CD8-positive, alpha-beta memory T cell (primary cell): Measurements from ENCODE around the gene SYNPO2L. TPM values are rescaled to one million over a fixed set of nuclear protein-coding genes. Genes with fewer than 3 reads are reported as not detected.
"Not testable (repeated sequence)": the region's sequence is repeated elsewhere in the genome, so short reads cannot be mapped to it uniquely, and the experiment has no call there.

Source experiments
- CTCF ChIA-PET: fragments of 350-600 bp; sonication (Branson Sonifier 250); formaldehyde crosslinking; loops from one replicate; lab custom pipeline; 2021; ENCODE audit warnings: antibody characterized with exemption; lab: Charles Lee
- POLR2A ChIA-PET: fragments of 350-600 bp; sonication (Branson Sonifier 250); formaldehyde crosslinking; loops from one replicate; lab custom pipeline; 2021; ENCODE audit warnings: antibody characterized with exemption; lab: Charles Lee
- DNase-seq, 5 donors: peaks; one replicate each; pipeline versions ENCODE4 v3.0.0 to v3.0.0-alpha.2; 2020 to 2022; ENCODE audit warnings: mixed read lengths in 1 of 5
- H3K27ac ChIP-seq: one replicate; pipeline ENCODE4 v1.7.0; 2013; ENCODE audit warnings: low read depth, mild to moderate bottlenecking, low read length, moderate library complexity
- H3K27me3 ChIP-seq: 2 replicates; pipeline ENCODE4 v1.7.0; 2013; ENCODE audit warnings: low read length, mild to moderate bottlenecking; ENCODE audit not compliant: insufficient read depth, poor library complexity, severe bottlenecking
- H3K36me3 ChIP-seq: 2 replicates; pipeline ENCODE4 v1.7.0; 2013; ENCODE audit warnings: mild to moderate bottlenecking, low read length, moderate library complexity; ENCODE audit not compliant: insufficient read depth
- H3K4me1 ChIP-seq: 2 replicates; pipeline ENCODE4 v1.7.0; 2013; ENCODE audit warnings: mild to moderate bottlenecking, low read length, moderate library complexity; ENCODE audit not compliant: insufficient read depth
- H3K4me3 ChIP-seq: 2 replicates; pipeline ENCODE4 v1.7.0; 2013; ENCODE audit warnings: mild to moderate bottlenecking, low read length
- H3K9me3 ChIP-seq: 2 replicates; pipeline ENCODE4 v1.7.0; 2013; ENCODE audit warnings: mild to moderate bottlenecking, low read length
- H3K27ac Mint-ChIP-seq, 8 donors: one replicate each; pipeline ENCODE4 v1.8.0; 2020 to 2021; ENCODE audit warnings: mixed read lengths in 8 of 8, mild to moderate bottlenecking in 6 of 8, inconsistent platforms in 3 of 8, moderate library complexity in 3 of 8
- H3K27me3 Mint-ChIP-seq, 2 donors: one replicate each; pipeline ENCODE4 v1.8.0; 2020 to 2021; ENCODE audit warnings: mixed read lengths in 2 of 2, mild to moderate bottlenecking in 1 of 2, moderate library complexity in 1 of 2
- H3K36me3 Mint-ChIP-seq, 3 donors: one replicate each; pipeline ENCODE4 v1.8.0; 2020 to 2021; ENCODE audit warnings: mixed read lengths in 3 of 3, inconsistent platforms in 1 of 3, mild to moderate bottlenecking in 1 of 3
- H3K4me1 Mint-ChIP-seq, 3 donors: one replicate each; pipeline ENCODE4 v1.8.0; 2020 to 2021; ENCODE audit warnings: mixed read lengths in 3 of 3, inconsistent platforms in 1 of 3, mild to moderate bottlenecking in 1 of 3
- H3K4me3 Mint-ChIP-seq, 7 donors: one replicate each; pipeline ENCODE4 v1.8.0; 2020 to 2021; ENCODE audit warnings: mixed read lengths in 7 of 7, mild to moderate bottlenecking in 6 of 7, moderate library complexity in 4 of 7, inconsistent platforms in 2 of 7
- H3K9me3 Mint-ChIP-seq, 5 donors: one replicate each; pipeline ENCODE4 v1.8.0; 2020 to 2022; ENCODE audit warnings: mixed read lengths in 5 of 5, mild to moderate bottlenecking in 3 of 5, moderate library complexity in 2 of 5, inconsistent platforms in 1 of 5
- polyA plus RNA-seq: library from polyadenylated mRNA; unstranded; fragments of 300-500 nt; fragmentation: Illumina TruSeq; gene quantifications from one replicate; pipeline ENCODE4 v1.2.3, GENCODE V29; 2021
- total RNA-seq, 2 experiments: library from RNA; stranded (reverse); gene quantifications; one replicate each; pipeline ENCODE4 v1.2.3, GENCODE V29; 2021

SYNPO2L gene, protein sequence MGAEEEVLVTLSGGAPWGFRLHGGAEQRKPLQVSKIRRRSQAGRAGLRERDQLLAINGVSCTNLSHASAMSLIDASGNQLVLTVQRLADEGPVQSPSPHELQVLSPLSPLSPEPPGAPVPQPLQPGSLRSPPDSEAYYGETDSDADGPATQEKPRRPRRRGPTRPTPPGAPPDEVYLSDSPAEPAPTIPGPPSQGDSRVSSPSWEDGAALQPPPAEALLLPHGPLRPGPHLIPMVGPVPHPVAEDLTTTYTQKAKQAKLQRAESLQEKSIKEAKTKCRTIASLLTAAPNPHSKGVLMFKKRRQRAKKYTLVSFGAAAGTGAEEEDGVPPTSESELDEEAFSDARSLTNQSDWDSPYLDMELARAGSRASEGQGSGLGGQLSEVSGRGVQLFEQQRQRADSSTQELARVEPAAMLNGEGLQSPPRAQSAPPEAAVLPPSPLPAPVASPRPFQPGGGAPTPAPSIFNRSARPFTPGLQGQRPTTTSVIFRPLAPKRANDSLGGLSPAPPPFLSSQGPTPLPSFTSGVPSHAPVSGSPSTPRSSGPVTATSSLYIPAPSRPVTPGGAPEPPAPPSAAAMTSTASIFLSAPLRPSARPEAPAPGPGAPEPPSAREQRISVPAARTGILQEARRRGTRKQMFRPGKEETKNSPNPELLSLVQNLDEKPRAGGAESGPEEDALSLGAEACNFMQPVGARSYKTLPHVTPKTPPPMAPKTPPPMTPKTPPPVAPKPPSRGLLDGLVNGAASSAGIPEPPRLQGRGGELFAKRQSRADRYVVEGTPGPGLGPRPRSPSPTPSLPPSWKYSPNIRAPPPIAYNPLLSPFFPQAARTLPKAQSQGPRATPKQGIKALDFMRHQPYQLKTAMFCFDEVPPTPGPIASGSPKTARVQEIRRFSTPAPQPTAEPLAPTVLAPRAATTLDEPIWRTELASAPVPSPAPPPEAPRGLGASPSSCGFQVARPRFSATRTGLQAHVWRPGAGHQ
- total RNA-seq (not detected), polyA plus RNA-seq (not detected)

DNA sequence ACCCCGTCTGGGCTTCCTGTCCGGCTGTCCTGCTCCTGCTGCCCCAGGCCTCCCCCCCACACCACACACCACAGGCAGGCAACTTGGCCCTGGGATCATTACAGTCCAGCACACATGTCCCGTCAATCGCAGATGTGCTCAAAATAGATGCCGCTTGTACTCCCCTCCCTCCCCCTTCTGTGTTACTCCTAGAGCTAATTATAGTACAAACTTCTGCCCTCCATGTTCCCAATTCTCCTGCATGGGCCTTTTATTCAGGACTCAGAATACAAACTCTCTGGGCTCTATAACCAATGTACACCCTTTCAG is at the start of gene SYNPO2L:
Gene SYNPO2L (minus strand): TSS at position 40 of the 309 bp plus-strand sequence. CDS start 107 bp downstream, outside the sequence.
- no peaks in the 10 kb centered on the region for H3K9me3 Mint-ChIP-seq
- Histone ChIP-seq H3K27ac (no peak within 1 kb of the TSS), H3K27me3 (no peaks in the 10 kb centered on the region), H3K9me3 (no peaks in the 10 kb centered on the region), H3K4me3 (no peak within 1 kb of the TSS), H3K4me1 (no peaks in the 10 kb centered on the region), H3K36me3 (no peaks in the 10 kb centered on the region)
- CTCF ChIA-PET: no interaction called here
- peaks cover 0 to 2% of the 10 kb centered on the region in 2 donors for H3K27me3 Mint-ChIP-seq
- H3K4me3 Mint-ChIP-seq: no peak within 1 kb of the TSS
- no peaks in the 10 kb centered on the region for H3K36me3 Mint-ChIP-seq
- no peak for DNase-seq
- POLR2A ChIA-PET: no interaction called here
- H3K27ac Mint-ChIP-seq: peak within 1 kb of the TSS in 3 of 8 donors; percentile 12 to 81 (median 26)
- H3K4me1 Mint-ChIP-seq: peaks cover 4 to 11% (median 6%) of the 10 kb centered on the region in 3 donors

DNA sequence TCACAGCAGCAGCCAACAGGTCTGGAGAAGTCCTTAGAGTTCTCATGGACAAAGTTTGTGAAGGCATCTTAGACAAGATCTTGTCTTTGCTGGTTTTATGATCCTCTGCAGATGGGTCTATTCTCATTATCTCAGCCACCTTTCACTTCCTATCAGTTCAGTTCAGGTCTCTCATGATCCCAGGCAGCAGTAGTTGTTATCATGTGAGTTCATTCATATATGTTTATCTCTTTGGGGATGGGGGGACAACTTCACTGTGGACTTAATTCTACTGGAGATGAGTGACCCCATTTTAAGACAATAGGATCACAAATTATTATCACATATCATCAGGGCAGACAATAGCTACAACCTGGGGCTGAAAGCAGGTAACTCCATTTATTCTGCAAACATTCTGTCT is 48.1 kb upstream of the SYNPO2L start:
- H3K4me3 ChIP-seq, H3K27me3 ChIP-seq, DNase-seq, H3K27me3 Mint-ChIP-seq, CTCF ChIA-PET, H3K4me1 Mint-ChIP-seq, H3K4me1 ChIP-seq, H3K27ac ChIP-seq, POLR2A ChIA-PET, H3K36me3 ChIP-seq, H3K9me3 Mint-ChIP-seq, H3K27ac Mint-ChIP-seq, H3K4me3 Mint-ChIP-seq, H3K9me3 ChIP-seq: not testable (repeated sequence)
- H3K36me3 Mint-ChIP-seq: peaks cover 0 to 41% (median 18%) of the 10 kb centered on the region in 3 donors

DNA sequence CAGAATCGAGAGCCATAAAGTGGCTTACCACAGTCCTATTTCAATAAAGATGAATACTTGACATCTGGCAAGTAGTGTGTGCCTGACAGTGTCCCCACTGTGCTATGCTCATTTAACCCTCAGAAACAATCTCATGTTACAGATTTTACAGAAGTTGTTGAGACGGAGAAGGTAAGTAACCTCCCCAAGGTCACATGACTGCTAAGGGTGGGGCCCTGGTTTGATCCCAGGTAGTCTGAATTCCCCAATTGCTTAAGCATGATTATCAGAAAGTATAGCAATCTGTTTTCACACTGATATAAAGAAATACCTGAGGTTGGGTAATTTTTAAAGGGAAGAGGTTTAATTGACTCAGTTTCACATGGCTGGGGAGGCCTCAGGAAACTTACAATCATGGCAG is 43.0 kb upstream of the SYNPO2L start:
- POLR2A ChIA-PET, H3K27ac ChIP-seq, H3K4me1 Mint-ChIP-seq, CTCF ChIA-PET, H3K9me3 Mint-ChIP-seq, H3K4me1 ChIP-seq, H3K27me3 Mint-ChIP-seq, H3K27me3 ChIP-seq, H3K4me3 Mint-ChIP-seq, H3K9me3 ChIP-seq, H3K36me3 ChIP-seq, H3K4me3 ChIP-seq, DNase-seq: not testable (repeated sequence)
- Mint-ChIP-seq H3K27ac (peak overlapping the region in 1 of 8 donors; percentile 22), H3K36me3 (peaks cover 0 to 30% (median 14%) of the 10 kb centered on the region in 3 donors)

DNA sequence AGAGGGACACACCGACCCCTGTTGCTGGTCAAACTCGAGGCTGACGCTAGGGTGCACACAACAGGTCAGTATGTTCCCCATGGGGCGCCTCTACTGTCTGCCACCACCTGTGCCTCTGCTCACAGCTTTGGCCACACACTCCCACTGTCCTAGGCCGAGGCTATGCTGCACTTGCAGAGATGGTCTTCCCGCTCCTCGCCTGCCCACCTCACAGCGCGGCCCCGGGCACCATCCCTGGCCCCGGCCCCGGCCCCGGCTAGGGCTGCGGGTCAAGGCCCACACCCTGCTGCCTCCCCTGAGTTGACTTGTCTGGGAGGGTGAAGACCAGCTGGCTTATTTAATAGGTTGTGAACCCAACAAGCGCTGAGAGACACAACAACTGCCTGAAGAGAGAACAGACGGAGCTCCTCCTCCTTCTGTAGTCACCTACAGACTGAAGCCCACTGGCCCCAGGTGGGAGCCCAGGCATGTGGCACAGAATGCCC is 41.9 kb upstream of the SYNPO2L start, which contains the start of gene AGAP5:
Gene AGAP5 (minus strand): TSS at position 435 of the 485 bp plus-strand sequence. CDS start 354 bp downstream, at position 81.
- POLR2A ChIA-PET, H3K4me1 Mint-ChIP-seq, H3K27me3 Mint-ChIP-seq, H3K27me3 ChIP-seq, H3K4me1 ChIP-seq, H3K4me3 Mint-ChIP-seq, DNase-seq, H3K4me3 ChIP-seq, H3K9me3 Mint-ChIP-seq, H3K27ac ChIP-seq, H3K36me3 ChIP-seq, CTCF ChIA-PET, H3K9me3 ChIP-seq: not testable (repeated sequence)
- Mint-ChIP-seq H3K27ac (peak within 1 kb of the TSS in 2 of 8 donors; percentile 22 to 29), H3K36me3 (peaks cover 0 to 27% (median 11%) of the 10 kb centered on the region in 3 donors)

DNA sequence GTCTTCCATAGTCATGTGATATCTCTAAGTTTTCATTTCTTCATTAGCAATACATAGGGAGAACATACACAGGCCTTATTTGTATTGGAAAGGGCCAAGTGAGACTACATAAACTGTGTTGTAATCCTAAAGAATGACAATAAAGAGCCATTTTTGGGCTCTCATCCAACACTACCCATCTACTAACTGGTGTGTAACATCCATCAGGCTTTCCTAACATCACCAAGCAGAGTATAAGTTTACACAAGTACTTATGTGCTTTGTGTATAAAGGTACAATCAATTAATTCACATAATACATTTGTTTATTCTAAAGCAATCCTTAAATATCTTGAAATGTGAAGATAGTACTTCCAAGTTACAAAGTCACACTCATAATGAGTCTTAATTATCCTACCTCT is 39.5 kb upstream of the SYNPO2L start:
- CTCF ChIA-PET, H3K9me3 Mint-ChIP-seq, H3K4me1 ChIP-seq, H3K4me1 Mint-ChIP-seq, POLR2A ChIA-PET, H3K9me3 ChIP-seq, H3K4me3 ChIP-seq, H3K36me3 ChIP-seq, H3K27me3 ChIP-seq, H3K27me3 Mint-ChIP-seq, DNase-seq, H3K4me3 Mint-ChIP-seq, H3K27ac ChIP-seq: not testable (repeated sequence)
- H3K36me3 Mint-ChIP-seq: peaks cover 0 to 22% (median 7%) of the 10 kb centered on the region in 3 donors
- H3K27ac Mint-ChIP-seq: peak overlapping the region in 1 of 8 donors; percentile 21

DNA sequence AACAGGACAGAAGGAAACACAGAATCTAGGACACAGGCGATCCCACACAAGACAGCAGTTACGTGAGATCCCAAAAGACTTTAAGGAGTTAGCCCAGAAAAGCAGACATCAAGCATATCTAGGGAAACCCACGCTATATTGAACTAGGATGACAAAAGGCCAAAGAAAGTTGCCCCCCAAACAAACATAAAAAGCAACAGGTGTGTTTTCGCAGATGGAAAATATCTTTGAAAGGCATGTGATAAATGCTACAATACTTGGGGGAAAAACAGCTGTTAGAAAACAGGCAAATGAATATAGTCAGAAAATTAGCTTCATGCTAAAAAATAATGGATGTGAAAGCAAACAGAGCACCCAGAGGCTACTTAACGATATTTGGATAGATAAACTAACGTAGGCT is 34.9 kb upstream of the SYNPO2L start:
- peaks cover 0 to 26% (median 6%) of the 10 kb centered on the region in 3 donors for H3K36me3 Mint-ChIP-seq
- H3K27me3 Mint-ChIP-seq, H3K4me3 Mint-ChIP-seq, H3K27me3 ChIP-seq, H3K4me3 ChIP-seq, POLR2A ChIA-PET, H3K4me1 Mint-ChIP-seq, DNase-seq, H3K36me3 ChIP-seq, H3K9me3 ChIP-seq, CTCF ChIA-PET, H3K9me3 Mint-ChIP-seq, H3K27ac ChIP-seq, H3K4me1 ChIP-seq: not testable (repeated sequence)
- peak overlapping the region in 1 of 8 donors; percentile 17 for H3K27ac Mint-ChIP-seq

DNA sequence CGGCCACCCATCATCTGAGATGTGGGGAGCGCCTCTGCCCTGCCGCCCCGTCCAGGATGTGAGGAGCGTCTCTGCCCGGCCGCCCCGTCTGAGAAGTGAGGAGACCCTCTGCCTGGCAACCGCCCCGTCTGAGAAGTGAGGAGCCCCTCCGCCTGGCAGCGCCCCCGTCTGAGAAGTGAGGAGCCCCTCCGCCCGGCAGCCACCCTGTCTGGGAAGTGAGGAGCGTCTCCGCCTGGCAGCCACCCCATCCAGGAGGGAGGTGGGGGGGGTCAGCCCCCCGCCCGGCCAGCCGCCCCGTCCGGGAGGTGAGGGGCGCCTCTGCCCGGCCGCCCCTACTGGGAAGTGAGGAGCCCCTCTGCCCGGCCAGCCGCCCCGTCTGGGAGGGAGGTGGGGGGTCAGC is 33.8 kb upstream of the SYNPO2L start:
- POLR2A ChIA-PET, DNase-seq: not testable (repeated sequence)

DNA sequence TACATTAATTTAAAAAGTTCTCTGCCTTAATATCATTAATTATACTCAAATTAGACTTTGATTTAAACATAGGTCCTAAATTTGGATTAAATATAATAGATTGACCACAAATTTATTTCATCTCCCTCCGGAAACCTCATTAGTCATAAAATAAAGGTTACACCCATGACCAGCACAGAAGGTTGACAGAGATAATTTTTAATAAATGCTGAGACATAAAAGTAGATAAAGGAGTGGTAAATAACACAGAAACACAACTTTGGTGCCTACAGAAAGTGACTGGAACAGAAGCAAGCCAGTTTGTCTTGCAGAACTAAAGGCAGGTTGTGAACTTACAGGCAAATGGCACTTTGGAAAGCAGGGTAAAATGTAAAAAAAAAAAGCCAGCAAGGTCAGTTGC is 31.8 kb upstream of the SYNPO2L start:
- H3K9me3 ChIP-seq, H3K27me3 Mint-ChIP-seq, H3K9me3 Mint-ChIP-seq, H3K4me3 Mint-ChIP-seq, H3K27ac ChIP-seq, DNase-seq, H3K27ac Mint-ChIP-seq, H3K36me3 ChIP-seq, H3K4me3 ChIP-seq, CTCF ChIA-PET, H3K4me1 Mint-ChIP-seq, H3K4me1 ChIP-seq, H3K27me3 ChIP-seq, POLR2A ChIA-PET: not testable (repeated sequence)
- H3K36me3 Mint-ChIP-seq: peaks cover 0 to 23% (median 6%) of the 10 kb centered on the region in 3 donors

More for the DNA sequence above, 33.8 kb upstream of the SYNPO2L start:
- H3K27me3 Mint-ChIP-seq, H3K4me3 ChIP-seq, CTCF ChIA-PET, H3K27me3 ChIP-seq, H3K4me1 Mint-ChIP-seq, H3K27ac Mint-ChIP-seq, H3K9me3 Mint-ChIP-seq, H3K36me3 ChIP-seq, H3K4me1 ChIP-seq, H3K27ac ChIP-seq, H3K9me3 ChIP-seq, H3K4me3 Mint-ChIP-seq: not testable (repeated sequence)
- H3K36me3 Mint-ChIP-seq: peaks cover 0 to 28% (median 6%) of the 10 kb centered on the region in 3 donors
